Activated CD8-positive, alpha-beta memory T cell treated with anti-CD3 and anti-CD28 coated beads, Interleukin-2, amount 10 ng/mL, durations not matched to agents 7 days and 5 days (primary cell): ENCODE measurements around the gene IFIT1. TPM values are rescaled to one million over a fixed set of nuclear protein-coding genes. Genes with fewer than 3 reads are reported as not detected.
"Not testable (repeated sequence)": the region's sequence is repeated elsewhere in the genome, so short reads cannot be mapped to it uniquely, and the experiment has no call there.

Source experiments
- ATAC-seq: fragments of 150-1000 bp; cut with Tn5 transposase; one replicate; pipeline ENCODE4 v1.10.0; 2021; ENCODE audit warnings: moderate library complexity
- CTCF ChIA-PET: fragments of 350-600 bp; sonication (Branson Sonifier 250); formaldehyde crosslinking; loops from one replicate; lab custom pipeline; 2021; ENCODE audit warnings: antibody characterized with exemption; lab: Charles Lee
- DNase-seq: peaks from one replicate; pipeline ENCODE4 v3.0.0-alpha.2; 2020
- H3K27ac Mint-ChIP-seq: one replicate; pipeline ENCODE4 v1.8.0; 2021; ENCODE audit warnings: mild to moderate bottlenecking, mixed read lengths
- H3K27me3 Mint-ChIP-seq: one replicate; pipeline ENCODE4 v1.8.0; 2021; ENCODE audit warnings: mixed read lengths
- H3K36me3 Mint-ChIP-seq: one replicate; pipeline ENCODE4 v1.8.0; 2021; ENCODE audit warnings: mild to moderate bottlenecking, mixed read lengths
- H3K4me1 Mint-ChIP-seq: one replicate; pipeline ENCODE4 v1.8.0; 2021; ENCODE audit warnings: mixed read lengths
- H3K4me3 Mint-ChIP-seq: one replicate; pipeline ENCODE4 v1.8.0; 2021; ENCODE audit warnings: mild to moderate bottlenecking, moderate library complexity, mixed read lengths
- H3K9me3 Mint-ChIP-seq: one replicate; pipeline ENCODE4 v1.8.0; 2022; ENCODE audit warnings: low read depth, mixed read lengths
- total RNA-seq, 2 experiments: library from RNA; stranded (reverse); gene quantifications; one replicate each; pipeline ENCODE4 v1.2.3, GENCODE V29; 2021

The IFIT1 gene
- total RNA-seq, 2 experiments from 2014 or later: 45.8 to 107 TPM

- Mint-ChIP-seq H3K4me3 (peak overlapping the region; percentile 95), H3K9me3 (peaks cover 3% of the 10 kb centered on the region), H3K27me3 (no peaks in the 10 kb centered on the region), H3K4me1 (peaks cover 48% of the 10 kb centered on the region), H3K36me3 (peaks cover 45% of the 10 kb centered on the region), H3K27ac (peak overlapping the region; percentile 99)
- peak; percentile 24 for ATAC-seq
- peak; percentile 48 for DNase-seq
- CTCF ChIA-PET: interaction anchor here (0.6 to 2.1 kb wide), 8 partner anchors 9 to 314 kb away, joined by 3 to 13 read pairs (median 5); partner anchors contain the start of genes IFIT3 and IFIT5
Measured at GRCh38 chr10:89392974-89393373, 551 bp downstream of the IFIT1 start.

- DNase-seq (no peak), ATAC-seq (no peak)
- peaks cover 57% of the 10 kb centered on the region for H3K4me1 Mint-ChIP-seq
- peak overlapping the region; percentile 95 for H3K4me3 Mint-ChIP-seq
- H3K9me3 Mint-ChIP-seq: peaks cover 3% of the 10 kb centered on the region
- H3K27me3 Mint-ChIP-seq: no peaks in the 10 kb centered on the region
- H3K36me3 Mint-ChIP-seq: peaks cover 54% of the 10 kb centered on the region
- CTCF ChIA-PET: interaction anchor here (2.1 kb wide), 1 partner anchor 20 kb away, joined by 13 read pairs; the partner anchor contains the start of gene IFIT5
- peak overlapping the region; percentile 32 for H3K27ac Mint-ChIP-seq
Measured at GRCh38 chr10:89393898-89394297, 1.5 kb downstream of the IFIT1 start.

- H3K4me1 Mint-ChIP-seq: peaks cover 67% of the 10 kb centered on the region
- H3K36me3 Mint-ChIP-seq: peaks cover 66% of the 10 kb centered on the region
- H3K27ac Mint-ChIP-seq: peak overlapping the region; percentile 70
- DNase-seq: no peak
- H3K4me3 Mint-ChIP-seq: peak overlapping the region; percentile 68
- no peak for ATAC-seq
- no peaks in the 10 kb centered on the region for H3K27me3 Mint-ChIP-seq
- H3K9me3 Mint-ChIP-seq: peaks cover 3% of the 10 kb centered on the region
- CTCF ChIA-PET: interaction anchor here (1.0 kb wide), 1 partner anchor 63 kb away, joined by 3 read pairs; no protein-coding TSS in a partner anchor
Measured at GRCh38 chr10:89395141-89395540, 2.7 kb downstream of the IFIT1 start.

- DNase-seq: no peak
- CTCF ChIA-PET: interaction anchor here (0.6 to 1.4 kb wide), 2 partner anchors 9 to 14 kb away, joined by 3 read pairs; no protein-coding TSS in a partner anchor
- H3K36me3 Mint-ChIP-seq: peaks cover 87% of the 10 kb centered on the region
- H3K9me3 Mint-ChIP-seq: peaks cover 3% of the 10 kb centered on the region
- H3K4me3 Mint-ChIP-seq: no peak overlapping the region
- H3K27ac Mint-ChIP-seq: no peak overlapping the region
- peaks cover 67% of the 10 kb centered on the region for H3K4me1 Mint-ChIP-seq
- ATAC-seq: no peak
- no peaks in the 10 kb centered on the region for H3K27me3 Mint-ChIP-seq
Measured at GRCh38 chr10:89398003-89398749, 5.8 kb downstream of the IFIT1 start.

GRCh38 chr10:89399956-89400355 is 7.5 kb downstream of the IFIT1 start:
- H3K4me1 Mint-ChIP-seq: peaks cover 65% of the 10 kb centered on the region
- H3K36me3 Mint-ChIP-seq: peaks cover 90% of the 10 kb centered on the region
- no peak overlapping the region for H3K4me3 Mint-ChIP-seq
- CTCF ChIA-PET: no interaction called here
- DNase-seq (no peak), ATAC-seq (no peak)
- H3K27me3 Mint-ChIP-seq: no peaks in the 10 kb centered on the region
- H3K9me3 Mint-ChIP-seq: peaks cover 3% of the 10 kb centered on the region
- H3K27ac Mint-ChIP-seq: peak overlapping the region; percentile 25

- CTCF ChIA-PET: no interaction called here
- H3K36me3 Mint-ChIP-seq: peaks cover 95% of the 10 kb centered on the region
- no peak overlapping the region for H3K4me3 Mint-ChIP-seq
- H3K9me3 Mint-ChIP-seq: peaks cover 2% of the 10 kb centered on the region
- H3K4me1 Mint-ChIP-seq: peaks cover 40% of the 10 kb centered on the region
- no peaks in the 10 kb centered on the region for H3K27me3 Mint-ChIP-seq
- H3K27ac Mint-ChIP-seq: no peak overlapping the region
- ATAC-seq (no peak), DNase-seq (no peak)
Measured at GRCh38 chr10:89403043-89403442, 10.6 kb downstream of the IFIT1 start.

- no peak for ATAC-seq
- DNase-seq: no peak
- H3K36me3 Mint-ChIP-seq: peaks cover 90% of the 10 kb centered on the region
- no peak overlapping the region for H3K4me3 Mint-ChIP-seq
- CTCF ChIA-PET: no interaction called here
- H3K9me3 Mint-ChIP-seq: peaks cover 2% of the 10 kb centered on the region
- peaks cover 27% of the 10 kb centered on the region for H3K4me1 Mint-ChIP-seq
- H3K27me3 Mint-ChIP-seq: no peaks in the 10 kb centered on the region
- no peak overlapping the region for H3K27ac Mint-ChIP-seq
Measured at GRCh38 chr10:89404104-89405047, 12.0 kb downstream of the IFIT1 start.

GRCh38 chr10:89406178-89406577 is 13.8 kb downstream of the IFIT1 start:
- H3K9me3 Mint-ChIP-seq, H3K27ac Mint-ChIP-seq, DNase-seq, ATAC-seq, H3K4me3 Mint-ChIP-seq, H3K27me3 Mint-ChIP-seq, CTCF ChIA-PET: not testable (repeated sequence)
- Mint-ChIP-seq H3K4me1 (peaks cover 24% of the 10 kb centered on the region), H3K36me3 (peaks cover 89% of the 10 kb centered on the region)

GRCh38 chr10:89407792-89408191 is 15.4 kb downstream of the IFIT1 start:
- not testable (repeated sequence) for H3K9me3 Mint-ChIP-seq, H3K4me3 Mint-ChIP-seq, ATAC-seq, DNase-seq, H3K27ac Mint-ChIP-seq, H3K27me3 Mint-ChIP-seq
- Mint-ChIP-seq H3K4me1 (peaks cover 27% of the 10 kb centered on the region), H3K36me3 (peaks cover 90% of the 10 kb centered on the region)
- CTCF ChIA-PET: interaction anchor here (1.4 kb wide), 1 partner anchor 38 kb away, joined by 3 read pairs; no protein-coding TSS in a partner anchor

GRCh38 chr10:89409282-89409681 is 16.9 kb downstream of the IFIT1 start:
- Mint-ChIP-seq H3K36me3 (peaks cover 79% of the 10 kb centered on the region), H3K4me1 (peaks cover 29% of the 10 kb centered on the region)
- H3K4me3 Mint-ChIP-seq, H3K9me3 Mint-ChIP-seq, H3K27me3 Mint-ChIP-seq, H3K27ac Mint-ChIP-seq, DNase-seq, ATAC-seq: not testable (repeated sequence)
- CTCF ChIA-PET: interaction anchor here (1.4 to 1.6 kb wide), 2 partner anchors 40 to 77 kb away, joined by 3 read pairs; no protein-coding TSS in a partner anchor

- H3K27ac Mint-ChIP-seq, H3K9me3 Mint-ChIP-seq, DNase-seq, H3K27me3 Mint-ChIP-seq, H3K4me3 Mint-ChIP-seq, ATAC-seq: not testable (repeated sequence)
- Mint-ChIP-seq H3K4me1 (peaks cover 31% of the 10 kb centered on the region), H3K36me3 (peaks cover 74% of the 10 kb centered on the region)
- CTCF ChIA-PET: interaction anchor here (1.6 kb wide), 1 partner anchor 78 kb away, joined by 3 read pairs; no protein-coding TSS in a partner anchor
Measured at GRCh38 chr10:89410551-89410950, 18.1 kb downstream of the IFIT1 start.

- H3K4me3 Mint-ChIP-seq, DNase-seq, CTCF ChIA-PET, H3K9me3 Mint-ChIP-seq, H3K27me3 Mint-ChIP-seq, H3K27ac Mint-ChIP-seq, ATAC-seq: not testable (repeated sequence)
- peaks cover 72% of the 10 kb centered on the region for H3K36me3 Mint-ChIP-seq
- H3K4me1 Mint-ChIP-seq: peaks cover 35% of the 10 kb centered on the region
Measured at GRCh38 chr10:89411135-89411534, 18.7 kb downstream of the IFIT1 start.

- not testable (repeated sequence) for ATAC-seq, H3K27me3 Mint-ChIP-seq, H3K9me3 Mint-ChIP-seq, DNase-seq
- peaks cover 69% of the 10 kb centered on the region for H3K36me3 Mint-ChIP-seq
- CTCF ChIA-PET: interaction anchor here (1.1 to 1.4 kb wide), 3 partner anchors 14 to 160 kb away, joined by 3 to 6 read pairs (median 3); partner anchors contain the start of genes IFIT1 and LIPA
- H3K4me3 Mint-ChIP-seq: peak overlapping the region; percentile 36
- H3K4me1 Mint-ChIP-seq: peaks cover 43% of the 10 kb centered on the region
- peak overlapping the region; percentile 69 for H3K27ac Mint-ChIP-seq
Measured at GRCh38 chr10:89412276-89412675, 19.9 kb downstream of the IFIT1 start.
